H1 (cell line): ENCODE measurements around the gene SGMS1. TPM values are rescaled to one million over a fixed set of nuclear protein-coding genes. Genes with fewer than 3 reads are reported as not detected.

Source experiments
- SIN3A ChIP-seq, 2 experiments: IDR thresholded peaks in 1 of 2; conservative IDR thresholded peaks in 1 of 2; 2 replicates each; pipeline ENCODE4 v1.6.1; 2011 to 2012; ENCODE audit warnings: low read length in 2 of 2, improper control_type of control experiment in 1 of 2, low read depth in 1 of 2, mild to moderate bottlenecking in 1 of 2
- polyA plus RNA-seq, 7 experiments: library from polyadenylated mRNA; depleted of rRNA in 3 of 7; stranded (reverse) in 5 of 7; unstranded in 2 of 7; fragments of >200 nt in 5 of 7; fragments of 200-250 nt in 2 of 7; gene quantifications; 1 replicate in 5 of 7; 2 replicates in 1 of 7; 4 replicates in 1 of 7; pipeline versions ENCODE4 v1.2.1 to v1.2.3, GENCODE V29; 2011 to 2013; ENCODE audit warnings: missing spikeins in 2 of 7, mixed read lengths in 2 of 7
- total RNA-seq: library from RNA; stranded (reverse); fragmentation: NEBNext Ultra II Directional; extraction: Animal tissue kit (Norgen Biotek cat#: 25700); gene quantifications from 2 replicates; pipeline ENCODE4 v1.2.1, GENCODE V29; 2021

Gene SGMS1
- total and polyA plus RNA-seq, 2 of the 8 experiments (the other 6 are each of a cell fraction or from before 2014, with no cell fraction given), result 6.0 to 15.6 TPM

DNA sequence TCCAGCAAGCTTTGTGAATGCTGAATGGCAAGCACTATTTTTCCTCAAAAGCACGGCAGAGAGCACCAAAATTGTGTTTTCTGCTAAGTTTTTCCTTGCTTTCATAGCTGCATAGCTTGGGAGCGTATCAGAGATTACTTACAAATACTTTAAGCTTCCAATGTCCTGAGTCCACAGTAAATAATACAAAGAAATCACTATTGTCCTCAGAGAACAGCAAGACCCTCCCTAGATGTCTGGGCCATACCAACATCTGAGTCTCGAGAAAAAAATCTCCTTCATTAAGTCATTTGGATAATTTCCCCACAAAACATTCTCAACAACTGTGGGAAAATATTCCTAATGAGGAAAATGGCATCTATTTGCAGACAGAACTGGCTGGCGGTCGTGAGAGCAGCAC lies 41.7 kb downstream of the SGMS1 start (continued):
- TF ChIP-seq SIN3A (conservative IDR thresholded peaks at IDR 0.05 in 1 of 2, IDR thresholded peaks at IDR 0.05 in 1 of 2; ENCODE audit: low read depth in 1 of 2, low read length in 2 of 2), result no peak
